Astrocyte of the spinal cord (primary cell): ENCODE measurements around the gene KIF1A.

Experiments
- DNase-seq: peaks from one replicate; pipeline ENCODE4 v3.0.0; 2011; ENCODE audit warnings: low read depth, low spot score
- H3K4me3 ChIP-seq: 2 replicates; pipeline ENCODE4 v1.5.1; 2011; ENCODE audit warnings: low read depth, mild to moderate bottlenecking, low read length, moderate library complexity
- CTCF ChIP-seq: IDR thresholded peaks from 2 replicates; pipeline ENCODE4 v1.5.1; 2012; ENCODE audit warnings: low read depth, mild to moderate bottlenecking, low read length, inconsistent platforms
- in situ Hi-C: cut with HindIII; loops from 2 replicates; pipeline ENCODE4 v1.10.0; 2017; ENCODE audit warnings: low sequenced_read_pairs

KIF1A gene

GRCh38 chr2:240725266-240725665 is 94.8 kb downstream of the KIF1A start:
- H3K4me3 ChIP-seq, result no peak overlapping the region
- no peak for TF ChIP-seq CTCF
- in situ Hi-C loops, result no loop called here
- DNase-seq, result no peak

- no peak for DNase-seq
- in situ Hi-C loops, result no loop called here
- no peak for TF ChIP-seq CTCF
- H3K4me3 ChIP-seq, result no peak overlapping the region
Observed at GRCh38 chr2:240724431-240724830, 95.6 kb downstream of the KIF1A start.

GRCh38 chr2:240723851-240724250 is 96.2 kb downstream of the KIF1A start:
- no peak overlapping the region for H3K4me3 ChIP-seq
- TF ChIP-seq CTCF, result no peak
- no peak for DNase-seq
- in situ Hi-C loops, result no loop called here

GRCh38 chr2:240722796-240723735 is 97.0 kb downstream of the KIF1A start:
- in situ Hi-C loops, result no loop called here
- no peak overlapping the region for H3K4me3 ChIP-seq
- DNase-seq, result no peak
- peak; percentile 5 for TF ChIP-seq CTCF

GRCh38 chr2:240722376-240722775 is 97.6 kb downstream of the KIF1A start:
- no peak overlapping the region for H3K4me3 ChIP-seq
- no peak for TF ChIP-seq CTCF
- in situ Hi-C loops, result no loop called here
- DNase-seq, result no peak

GRCh38 chr2:240721596-240722180 is 98.3 kb downstream of the KIF1A start:
- no peak for DNase-seq
- in situ Hi-C loops, result no loop called here
- no peak overlapping the region for H3K4me3 ChIP-seq
- TF ChIP-seq CTCF, result no peak
